ENCODE results near the gene MEF2C.
"Not testable (repeated sequence)": the region's sequence is repeated elsewhere in the genome, so short reads cannot be mapped to it uniquely, and the experiment has no call there.

Gene MEF2C

DNA sequence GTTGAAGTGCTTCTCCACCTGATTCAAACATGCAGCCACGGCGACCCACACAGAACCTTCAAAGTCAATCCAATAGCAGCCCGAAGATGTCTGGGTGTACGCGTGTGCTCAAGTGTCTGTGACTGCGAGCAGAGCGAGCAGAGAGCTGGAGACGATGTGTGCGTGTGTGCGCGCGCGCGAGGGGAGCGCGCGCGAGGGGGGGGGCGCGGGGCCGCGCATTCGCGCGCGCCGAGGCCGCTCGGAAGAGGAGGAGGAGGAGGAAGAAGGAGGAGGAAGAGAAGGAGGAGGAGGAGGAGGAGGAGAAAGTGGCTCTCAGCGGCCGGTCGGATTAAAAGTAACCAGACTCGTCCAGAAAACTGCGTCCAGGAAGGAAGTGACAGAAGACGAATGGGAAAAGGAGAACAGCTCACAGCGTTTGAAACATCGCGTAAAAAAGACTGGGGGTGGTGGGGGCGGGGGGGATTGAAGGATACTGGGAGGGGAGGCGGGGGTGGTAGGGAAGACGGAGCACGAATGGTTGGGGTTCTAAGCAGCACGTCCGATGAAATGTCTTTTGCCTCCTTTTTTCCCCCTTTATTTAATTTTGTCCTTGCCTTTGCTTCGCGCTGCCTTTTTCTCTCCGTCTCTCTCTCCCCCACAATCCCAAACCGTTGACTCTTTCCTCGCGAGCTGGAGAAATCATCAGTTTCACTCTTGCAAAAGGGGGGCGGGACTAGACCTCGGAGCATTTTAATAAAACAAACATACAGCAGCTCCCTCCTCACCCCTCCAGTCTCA is at the start of gene MEF2C:
Gene MEF2C (minus strand): TSS at position 126 of the 777 bp plus-strand sequence. CDS start 59,396 bp downstream, outside the sequence.
- intact Hi-C loops (cut with DNase I): loop anchor here (10.0 kb wide), 1 partner anchor 1522 kb away; the partner anchor contains the start of gene CETN3
- peak; percentile 43 to 88 (median 71) for DNase-seq

DNA sequence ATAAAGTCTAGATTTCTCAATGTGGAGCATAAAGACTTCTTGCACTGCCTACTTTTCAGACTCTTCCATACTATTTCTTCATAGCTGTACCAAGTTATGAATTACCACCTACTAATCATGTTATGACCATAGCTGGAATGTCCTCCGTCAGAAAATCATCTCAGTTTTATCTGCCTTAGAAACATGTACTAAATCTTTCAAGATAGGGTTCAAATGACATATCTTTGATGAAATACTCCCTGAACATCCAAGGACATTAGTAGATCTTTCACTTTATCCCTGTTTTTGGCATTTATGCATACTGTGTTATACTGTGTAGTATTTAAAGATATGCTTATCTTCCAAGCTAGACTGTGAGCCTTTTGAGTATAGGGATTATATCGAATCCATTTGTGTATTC is 49.6 kb upstream of the MEF2C start:
- no peak for DNase-seq
- intact Hi-C loops (cut with DNase I): no loop called here

DNA sequence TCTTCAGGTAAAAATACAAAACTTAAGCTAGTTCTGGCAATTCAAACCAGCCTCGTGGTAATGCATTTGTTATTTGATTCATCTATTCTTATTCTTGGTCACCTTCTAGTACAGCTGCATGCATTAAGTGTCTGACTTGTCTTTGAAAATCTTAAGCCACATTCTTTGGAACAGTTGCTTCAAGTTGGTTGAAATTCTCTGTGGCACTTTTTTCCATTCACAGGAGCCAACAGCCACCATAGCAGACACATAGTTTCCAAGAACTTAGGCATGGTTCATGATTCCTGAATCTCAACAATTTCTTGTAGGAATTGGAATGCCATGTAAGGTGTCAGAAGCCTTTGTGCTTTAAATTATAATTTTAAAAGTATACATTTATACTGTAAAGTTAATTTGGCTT is 47.4 kb upstream of the MEF2C start:
- no peak for DNase-seq
- intact Hi-C loops (cut with DNase I): no loop called here

DNA sequence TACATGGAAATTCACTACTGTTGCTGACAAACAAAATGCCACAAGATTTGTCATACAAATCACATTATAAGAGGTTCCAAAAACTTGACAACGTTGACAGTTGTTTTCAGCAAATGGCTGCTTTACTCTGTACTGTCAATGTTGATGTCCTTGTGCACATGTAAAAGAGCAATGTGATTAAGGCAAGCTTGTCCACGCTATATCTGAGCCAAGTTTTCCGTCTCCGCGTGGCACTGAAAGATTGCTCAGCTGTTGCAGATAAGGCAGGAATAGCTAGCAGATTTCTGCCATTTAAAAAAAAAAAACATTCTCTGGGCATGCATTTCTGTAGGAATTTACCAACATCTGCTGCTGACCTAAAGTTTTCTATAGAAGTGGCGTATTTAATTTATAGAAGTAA is 46.4 kb upstream of the MEF2C start:
- DNase-seq: no peak
- intact Hi-C loops (cut with DNase I): no loop called here

DNA sequence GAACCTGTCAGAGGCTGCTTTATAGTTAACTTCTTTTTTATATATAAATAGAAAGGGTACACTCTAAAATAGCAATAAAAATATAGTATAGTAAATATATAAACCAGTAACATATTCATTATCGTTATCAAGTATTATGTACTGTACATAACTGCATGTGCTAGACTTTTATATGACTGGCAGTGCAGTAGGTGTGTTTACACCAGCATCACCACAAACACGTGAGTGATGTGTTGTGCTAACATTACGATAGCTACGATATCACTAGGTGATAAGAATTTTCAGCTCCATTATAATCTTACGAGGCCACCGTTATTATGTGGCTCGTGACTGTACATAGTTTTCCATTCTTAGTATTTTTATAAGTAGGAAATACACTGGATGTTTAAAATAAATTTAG is 43.8 kb upstream of the MEF2C start:
- no peak for DNase-seq
- intact Hi-C loops (cut with DNase I): no loop called here

DNA sequence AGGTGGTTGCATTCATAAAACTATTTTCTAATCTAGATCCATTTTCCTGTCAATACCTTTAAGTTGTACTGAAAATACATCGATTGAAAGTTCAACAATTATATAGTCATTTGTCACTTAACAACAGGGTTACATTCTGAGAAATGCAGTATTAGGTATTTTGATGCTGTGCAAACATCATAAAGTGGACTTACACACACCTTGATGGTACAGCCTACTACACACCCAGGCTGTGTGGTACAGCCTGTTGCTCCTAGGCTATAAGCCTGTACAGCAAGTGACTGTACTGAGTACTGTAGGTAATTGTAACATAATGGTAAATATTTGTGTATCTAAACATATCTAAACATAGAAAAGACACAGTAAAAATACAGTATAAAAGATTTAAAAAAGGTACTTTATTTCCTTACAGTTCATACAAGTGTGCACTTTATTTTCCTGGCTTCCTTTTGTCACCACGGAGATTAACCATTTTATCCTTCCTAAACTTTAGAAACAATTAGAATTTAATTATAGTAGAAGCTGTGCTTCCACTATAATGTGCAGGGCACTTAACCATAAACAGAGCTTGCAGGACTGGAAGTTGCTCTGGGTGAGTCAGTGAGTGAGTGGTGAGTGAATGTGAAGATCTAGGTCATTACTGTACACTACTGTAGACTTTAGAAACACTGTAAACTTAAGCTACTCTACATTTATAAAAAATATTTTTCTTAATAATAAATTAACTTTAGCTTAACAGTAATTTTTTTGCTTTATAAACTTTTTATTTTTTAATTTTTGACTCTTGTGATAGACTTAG is 42.9 kb upstream of the MEF2C start:
- intact Hi-C loops (cut with DNase I): no loop called here

DNA sequence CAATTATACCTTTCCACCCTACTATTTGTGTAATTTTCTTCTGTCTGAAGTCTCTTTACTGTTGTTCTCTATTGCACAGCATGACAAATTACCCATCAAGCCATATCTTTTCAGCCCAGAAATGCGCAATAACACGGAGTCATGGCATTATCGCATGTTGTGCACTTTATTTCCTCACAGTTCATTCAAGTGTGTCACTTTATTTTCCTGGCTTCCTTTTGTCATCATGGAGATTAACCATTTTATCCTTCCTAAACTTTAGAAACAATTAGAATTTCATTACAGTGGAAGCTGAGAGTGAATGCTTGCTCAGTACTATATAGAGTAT is 41.3 kb upstream of the MEF2C start:
- no peak for DNase-seq
- intact Hi-C loops (cut with DNase I): no loop called here

More for the DNA sequence above, 42.9 kb upstream of the MEF2C start:
- DNase-seq: no peak

DNA sequence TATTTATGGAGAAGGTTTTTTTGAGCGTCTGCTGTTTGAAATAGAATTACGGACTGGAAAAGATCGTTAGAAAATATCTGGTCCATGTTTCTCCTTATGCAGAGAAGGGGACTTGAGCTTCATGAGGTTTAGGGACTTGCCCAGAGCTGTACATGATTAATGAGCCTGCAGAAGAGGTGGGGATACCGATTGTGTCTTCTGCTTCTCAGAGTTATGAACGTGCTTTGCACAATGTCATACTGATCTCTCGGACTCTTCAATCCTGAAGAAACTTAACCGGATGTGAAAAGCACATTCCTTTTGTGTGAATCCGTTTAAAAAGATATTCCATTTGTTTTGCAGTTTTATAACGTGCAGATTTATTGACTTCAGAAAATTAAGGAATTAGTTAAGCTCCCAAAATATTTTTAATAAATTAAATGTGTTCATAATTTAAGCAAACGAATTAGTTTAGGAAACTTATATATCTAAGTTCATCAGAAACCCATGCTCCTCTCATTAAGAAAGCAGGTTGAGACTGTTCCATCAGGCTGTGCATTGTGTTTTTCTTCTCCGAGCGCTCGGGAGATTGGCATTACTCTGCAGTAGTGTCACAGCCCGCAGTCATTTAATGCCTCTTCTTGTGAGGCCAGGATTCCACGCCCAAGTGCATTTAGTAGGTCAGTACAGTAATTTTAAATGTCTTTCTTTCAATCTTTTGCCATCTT is 40.8 kb upstream of the MEF2C start:
- DNase-seq: no peak
- intact Hi-C loops (cut with DNase I): no loop called here

DNA sequence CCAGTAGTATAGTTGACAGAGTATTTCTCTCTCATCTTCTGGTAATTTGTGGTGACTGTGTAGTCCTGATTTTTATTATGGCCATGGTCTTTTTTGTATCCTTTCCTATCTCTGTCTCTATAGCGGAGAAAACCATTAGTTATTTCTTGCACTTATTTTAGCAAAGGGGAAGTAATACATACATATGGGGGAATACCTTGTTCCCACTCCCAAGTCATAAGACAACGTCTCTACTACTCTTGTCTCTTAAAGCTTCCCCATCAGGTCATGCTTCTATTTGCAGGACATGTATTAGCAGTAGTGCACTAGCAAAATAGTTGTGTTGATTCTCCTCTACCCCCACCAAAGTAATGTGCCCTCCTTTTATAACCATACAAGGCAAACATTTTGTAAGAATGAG is 29.8 kb upstream of the MEF2C start:
- intact Hi-C loops (cut with DNase I); DNase-seq: not testable (repeated sequence)

DNA sequence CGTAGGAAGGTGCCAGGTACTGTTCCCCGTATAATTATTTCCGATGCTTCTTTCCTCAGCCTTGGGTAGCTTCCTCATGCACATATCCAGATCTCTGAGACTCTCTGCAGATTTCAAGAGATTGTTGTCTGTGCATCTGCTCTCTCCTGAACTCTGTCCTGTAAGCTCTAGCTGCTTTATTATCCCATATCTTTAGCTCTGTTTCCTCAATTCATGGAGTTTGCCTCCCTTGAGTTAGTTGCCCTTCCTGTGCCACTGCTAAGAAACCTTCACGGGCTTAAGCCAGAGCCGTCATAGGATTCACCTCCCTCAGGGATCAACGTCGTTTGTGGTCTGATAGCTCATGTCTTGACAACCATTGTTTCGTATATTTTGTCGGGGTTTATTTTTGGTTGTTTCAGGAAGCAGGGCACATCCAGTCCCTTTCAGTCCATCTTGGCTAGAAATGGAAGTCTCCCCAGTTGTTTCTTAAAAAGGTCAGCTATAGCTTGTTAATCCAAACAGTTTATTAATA is 28.1 kb upstream of the MEF2C start:
- DNase-seq; intact Hi-C loops (cut with DNase I): not testable (repeated sequence)

DNA sequence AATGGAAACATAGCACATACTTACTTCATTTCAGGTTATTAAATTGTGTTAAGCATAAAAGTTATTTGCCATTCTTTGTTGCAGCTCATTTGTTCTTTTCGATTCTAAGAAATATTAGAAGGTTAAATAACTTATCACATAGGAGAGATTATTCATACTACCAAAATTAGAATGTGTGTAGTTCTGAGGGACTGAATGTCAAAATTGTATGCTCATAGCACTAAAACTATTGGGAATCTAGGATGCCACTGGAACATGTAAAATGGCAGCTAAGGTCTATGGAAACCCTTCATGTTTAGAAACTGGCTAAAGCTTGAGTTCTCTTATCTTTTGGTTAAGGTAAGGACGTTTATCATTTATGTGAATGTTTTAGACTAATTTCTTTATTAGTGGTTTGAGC is 21.5 kb upstream of the MEF2C start:
- intact Hi-C loops (cut with DNase I); DNase-seq: not testable (repeated sequence)

DNA sequence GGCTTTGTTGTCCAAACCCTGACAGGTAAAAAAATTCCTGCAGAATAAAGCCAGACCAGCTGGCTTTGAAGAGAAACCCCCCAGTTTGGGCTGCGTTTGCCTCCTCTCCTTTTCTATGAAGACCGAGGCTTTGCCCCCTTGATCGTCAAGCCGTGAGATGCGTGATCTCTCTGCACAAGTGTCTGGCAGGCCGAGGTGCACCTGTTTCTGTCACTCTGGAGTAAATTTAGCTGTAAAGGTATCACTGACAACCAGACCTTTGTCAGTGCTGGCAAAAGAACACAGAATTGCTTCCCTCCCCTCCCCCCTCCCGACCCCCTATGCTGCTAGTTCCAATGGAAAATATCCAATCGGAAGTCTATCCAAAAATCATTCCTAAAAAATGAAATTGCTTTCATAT is 21.0 kb upstream of the MEF2C start:
- intact Hi-C loops (cut with DNase I); DNase-seq: not testable (repeated sequence)

DNA sequence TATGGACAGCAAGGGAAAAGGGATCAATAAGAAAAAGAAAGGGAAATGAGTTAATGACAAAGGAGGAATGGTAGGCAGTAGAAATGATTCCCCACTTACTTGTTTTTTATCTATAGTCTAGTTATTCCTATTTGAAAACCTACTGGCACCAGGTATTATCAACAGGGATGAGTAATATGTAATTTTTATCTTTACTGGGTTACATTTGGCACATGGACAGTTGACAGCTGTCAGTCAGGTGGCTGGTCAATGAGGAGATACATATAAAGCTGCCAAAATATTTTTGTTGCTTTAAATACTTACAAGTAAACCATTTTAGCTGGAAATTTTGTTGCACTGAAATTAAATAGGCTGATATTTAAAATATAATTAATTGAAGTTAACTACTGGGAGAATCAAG is 18.1 kb upstream of the MEF2C start:
- intact Hi-C loops (cut with DNase I): not testable (repeated sequence)

DNA sequence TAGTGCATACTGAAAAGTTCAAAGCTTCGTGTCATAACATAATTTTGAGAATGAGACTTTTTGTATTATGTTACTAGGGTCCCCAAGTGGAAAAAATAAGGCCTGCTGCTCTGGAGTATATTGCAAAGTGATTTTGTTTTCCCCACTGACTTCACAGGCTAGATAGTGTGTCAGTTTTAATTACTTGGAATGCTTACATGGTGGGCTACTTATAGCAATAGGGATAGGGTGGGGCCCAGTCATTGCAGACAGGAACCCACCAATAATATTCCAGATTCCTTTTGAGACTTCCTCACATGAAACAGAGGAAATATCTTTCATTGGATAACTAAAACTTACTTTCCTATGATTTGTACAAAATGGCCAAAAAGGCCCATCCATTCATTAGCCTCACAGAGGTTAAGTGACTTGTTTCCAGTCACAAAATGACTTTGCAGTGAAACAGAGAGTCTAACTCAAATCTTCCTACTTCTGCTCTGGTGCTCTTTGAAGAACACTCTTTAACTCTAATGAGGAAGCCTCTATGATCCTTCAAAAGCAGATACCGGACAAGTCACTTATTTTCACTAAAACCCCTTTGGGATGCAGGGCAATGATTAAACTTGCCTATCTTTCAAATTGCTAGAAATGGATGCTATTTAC is 16.2 kb upstream of the MEF2C start:
- intact Hi-C loops (cut with DNase I): no loop called here
- no peak for DNase-seq

More for the DNA sequence above, 18.1 kb upstream of the MEF2C start:
- not testable (repeated sequence) for DNase-seq

DNA sequence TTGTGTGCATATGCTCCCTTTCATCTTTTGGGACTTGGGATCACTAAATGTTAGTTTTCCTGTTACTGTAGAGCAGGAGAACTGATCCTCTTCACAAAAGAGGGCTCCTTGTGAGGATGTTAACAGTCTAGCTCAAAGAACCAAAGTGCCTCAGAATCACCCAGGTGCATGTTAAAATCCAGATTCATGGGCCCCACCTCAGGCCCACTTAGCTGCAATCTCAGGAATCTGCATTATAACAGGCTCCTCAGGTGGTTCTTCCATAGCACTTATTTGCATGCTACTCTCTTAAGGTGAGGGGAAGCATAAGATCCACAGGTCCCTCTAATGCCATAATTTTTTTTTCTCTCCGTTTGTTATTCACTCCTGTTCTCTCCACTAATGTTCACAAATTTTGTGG is 14.8 kb upstream of the MEF2C start:
- intact Hi-C loops (cut with DNase I): no loop called here
- DNase-seq: no peak

DNA sequence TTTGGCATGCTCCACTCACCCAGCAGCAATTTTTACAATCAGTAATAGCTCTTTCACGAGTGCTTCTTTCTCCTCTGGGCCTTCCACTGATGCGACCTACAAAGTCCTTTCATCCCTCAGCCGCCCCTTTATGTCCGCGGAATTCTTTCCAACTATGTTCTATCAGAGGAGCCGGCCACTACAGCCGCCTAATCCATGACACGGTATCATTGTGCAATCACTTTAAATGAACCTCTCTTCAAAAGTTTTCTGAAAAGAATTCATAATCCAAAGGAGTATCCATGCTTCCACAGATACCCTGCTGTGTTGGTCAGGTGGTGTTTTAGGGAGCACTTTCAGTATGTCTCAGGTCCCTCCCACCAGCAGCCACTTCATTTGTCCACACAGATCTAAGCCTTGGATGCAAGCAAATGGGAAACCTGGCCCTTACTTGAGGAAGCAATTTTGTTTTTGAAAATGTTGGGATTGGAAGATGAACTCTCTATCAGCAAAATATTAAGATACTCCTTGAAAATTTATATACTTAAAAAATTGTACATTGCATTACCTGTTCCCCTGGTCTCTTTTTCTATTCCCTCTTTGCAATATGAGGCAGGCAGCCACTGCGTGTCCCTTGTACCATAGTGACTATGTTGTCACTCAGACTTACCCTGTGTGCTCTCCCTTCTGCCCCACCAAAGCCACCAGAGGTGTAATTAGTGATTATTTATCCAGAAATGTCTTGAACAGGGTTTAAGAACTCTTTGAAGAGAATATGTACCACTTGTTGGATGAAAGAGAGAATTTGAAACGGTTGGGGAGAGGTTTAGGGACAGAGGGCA is 12.9 kb upstream of the MEF2C start:
- DNase-seq: no peak
- intact Hi-C loops (cut with DNase I): no loop called here

DNA sequence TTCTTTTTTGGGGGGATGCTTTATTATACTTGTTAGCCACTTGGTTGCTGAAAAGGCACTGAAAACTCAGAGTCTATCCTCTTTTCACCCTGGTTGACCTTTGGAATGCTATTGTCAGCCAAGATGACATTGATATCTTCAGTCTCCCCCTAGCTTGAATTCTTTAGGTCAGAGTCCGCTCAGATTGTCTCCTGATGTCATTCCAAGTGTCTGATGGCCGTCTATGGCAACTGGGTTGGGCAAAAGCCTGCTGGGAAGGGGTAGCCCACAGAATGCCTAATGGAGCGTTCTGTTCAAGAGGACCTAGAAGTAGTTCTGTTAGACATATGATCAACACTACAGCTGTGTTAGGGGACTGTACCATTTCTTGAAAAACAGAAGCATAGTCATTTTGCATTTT is 9.7 kb upstream of the MEF2C start:
- intact Hi-C loops (cut with DNase I): no loop called here
- DNase-seq: no peak

DNA sequence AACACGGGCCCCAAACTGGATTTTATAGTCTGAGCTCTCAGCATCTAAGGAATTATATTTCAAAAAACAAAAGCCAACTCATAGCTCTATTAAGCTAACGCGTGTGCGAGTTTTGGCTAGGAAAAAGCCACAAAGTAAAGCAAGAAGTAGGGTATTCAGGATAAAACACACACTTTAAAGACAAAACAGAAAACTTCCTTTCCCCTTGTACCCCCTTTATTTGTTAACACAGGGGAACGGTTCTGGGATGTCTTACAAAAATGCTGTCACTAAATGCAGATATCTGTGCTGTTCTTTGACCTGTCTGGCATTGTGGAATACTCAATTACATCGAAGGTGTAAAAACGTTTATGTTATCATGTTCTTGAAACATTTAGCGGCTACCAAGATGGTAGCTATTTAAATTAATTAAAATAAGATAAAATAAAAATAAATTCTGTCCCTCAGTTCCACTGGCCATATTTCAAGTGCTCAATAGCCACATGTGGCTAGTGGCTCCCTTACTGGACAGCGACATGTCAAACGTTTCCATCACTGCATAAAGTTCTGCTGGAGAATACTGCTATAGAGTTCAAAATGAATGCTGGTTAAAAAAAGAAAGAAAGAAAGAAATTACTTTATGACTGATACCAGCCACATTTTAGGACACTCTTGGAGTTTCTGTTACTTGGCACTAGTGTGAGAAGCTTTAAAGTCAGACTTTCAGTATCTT is 7.2 kb upstream of the MEF2C start:
- DNase-seq: no peak

More for the DNA sequence above, 7.2 kb upstream of the MEF2C start:
- intact Hi-C loops (cut with DNase I): no loop called here
